GM12891 (cell line): ENCODE results near the gene ZDHHC3.

Source experiments
- POLR2A ChIP-seq: IDR thresholded peaks from 2 replicates; pipeline ENCODE4 v1.6.1; 2011; ENCODE audit warnings: low read depth, low read length, control low read depth
- POLR2AphosphoS5 ChIP-seq: IDR thresholded peaks from 2 replicates; pipeline ENCODE4 v1.6.1; 2011; ENCODE audit warnings: low read depth, low read length, control low read depth
- TAF1 ChIP-seq: IDR thresholded peaks from 2 replicates; pipeline ENCODE4 v1.6.1; 2011; ENCODE audit warnings: low read depth, low read length, control low read depth

- TF ChIP-seq POLR2A, result no peak
- no peak for TF ChIP-seq TAF1
- no peak for TF ChIP-seq POLR2AphosphoS5
These were observed 34.9 kb upstream of the ZDHHC3 start for GRCh38 chr3:45010811-45011333.
